ENCODE data around the gene EFNB2.

The EFNB2 gene

DNA sequence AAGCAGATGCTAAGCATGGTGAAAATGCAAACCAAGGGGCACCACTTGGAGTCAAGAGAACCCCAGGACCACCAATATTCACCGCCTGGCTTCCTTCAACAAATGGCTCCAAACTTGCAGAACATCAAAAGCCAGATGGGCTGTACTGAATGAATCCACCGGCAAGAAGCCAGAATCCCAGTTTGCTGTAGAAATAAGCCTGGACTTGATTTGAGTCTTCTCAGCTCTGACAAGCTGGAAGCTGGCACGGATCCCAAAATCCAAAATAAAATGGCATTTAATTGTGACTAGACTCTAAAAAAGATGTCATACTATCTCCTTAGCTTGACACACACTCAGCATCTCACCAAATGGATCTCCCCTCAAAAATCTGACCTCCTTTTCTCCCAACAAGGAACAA, 11.9 kb downstream of the EFNB2 start:
- no peaks in the 10 kb centered on the region for H3K36me3 ChIP-seq (ENCODE audit: insufficient read depth, low read length)
- no peak overlapping the region for H3K9ac ChIP-seq (ENCODE audit: low read depth, low read length)
- H3K9me3 ChIP-seq (ENCODE audit: control insufficient read depth, insufficient read depth, low read length) = no peaks in the 10 kb centered on the region
- peaks cover 66% of the 10 kb centered on the region for H3K4me1 ChIP-seq (ENCODE audit: insufficient read depth, low read length)

DNA sequence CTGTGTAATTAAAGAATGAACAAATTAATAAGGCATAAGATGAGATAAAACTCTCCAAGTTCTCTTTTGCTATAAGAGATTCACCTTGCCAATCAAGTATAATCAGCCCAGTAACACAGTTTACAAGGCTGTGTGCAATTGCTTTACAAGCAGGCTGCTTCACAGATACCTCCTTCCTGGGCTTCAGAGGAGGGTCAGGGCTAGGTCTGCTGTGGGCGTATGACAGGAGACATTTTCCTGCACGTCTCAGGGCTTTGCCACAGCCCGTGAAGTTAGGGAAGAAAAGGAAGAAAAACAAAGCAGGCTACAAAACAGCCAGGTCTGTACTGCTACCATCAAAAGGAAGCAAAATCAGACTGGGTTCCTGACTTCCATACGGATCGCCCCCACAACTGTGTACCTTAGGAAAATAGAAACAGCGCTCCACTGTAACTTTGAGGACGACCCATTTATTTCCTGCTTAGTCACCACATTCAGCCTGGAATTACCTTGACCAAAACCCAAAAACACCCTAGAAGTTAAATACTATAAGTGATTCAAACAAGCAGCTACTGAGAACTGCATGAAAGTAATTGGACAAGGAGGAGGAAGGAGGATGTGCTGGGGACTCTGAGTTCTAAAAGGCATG, 12.4 kb downstream of the EFNB2 start:
- Histone ChIP-seq H3K9ac (ENCODE audit: low read depth, low read length) (no peak overlapping the region), H3K9me3 (ENCODE audit: control insufficient read depth, insufficient read depth, low read length) (no peaks in the 10 kb centered on the region), H3K4me1 (ENCODE audit: insufficient read depth, low read length) (peaks cover 61% of the 10 kb centered on the region), H3K36me3 (ENCODE audit: insufficient read depth, low read length) (no peaks in the 10 kb centered on the region)

DNA sequence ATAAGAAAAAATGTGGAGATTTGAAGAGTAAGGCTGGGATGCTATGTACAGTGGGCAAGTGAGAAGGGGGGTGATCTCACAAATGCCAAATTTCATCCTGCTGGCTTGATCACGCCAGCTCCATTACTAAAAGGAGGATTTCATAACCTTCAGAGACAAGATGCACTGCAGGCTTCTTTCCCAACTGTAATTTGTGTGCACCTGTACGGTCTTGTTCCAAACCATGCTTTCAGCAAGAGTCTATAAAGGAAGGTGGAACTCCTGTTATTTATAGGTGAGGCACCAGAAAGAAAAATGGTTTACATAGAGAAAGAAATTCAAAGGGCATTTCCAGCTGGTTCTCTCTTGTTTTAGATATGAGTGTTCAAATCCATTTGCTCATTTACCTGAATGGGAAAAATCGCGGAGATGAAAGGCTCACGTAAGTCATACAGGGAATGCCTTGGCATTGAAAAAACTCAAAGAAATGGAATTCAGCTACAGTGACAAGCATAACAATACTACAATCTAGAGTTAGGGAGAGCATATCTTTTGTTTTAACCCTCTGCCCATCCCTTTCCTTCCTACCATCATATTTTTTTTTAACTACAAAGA, 13.3 kb downstream of the EFNB2 start:
- no peaks in the 10 kb centered on the region for H3K36me3 ChIP-seq (ENCODE audit: insufficient read depth, low read length)
- H3K9me3 ChIP-seq (ENCODE audit: control insufficient read depth, insufficient read depth, low read length) = no peaks in the 10 kb centered on the region
- H3K4me1 ChIP-seq (ENCODE audit: insufficient read depth, low read length) = peaks cover 53% of the 10 kb centered on the region
- no peak overlapping the region for H3K9ac ChIP-seq (ENCODE audit: low read depth, low read length)

DNA sequence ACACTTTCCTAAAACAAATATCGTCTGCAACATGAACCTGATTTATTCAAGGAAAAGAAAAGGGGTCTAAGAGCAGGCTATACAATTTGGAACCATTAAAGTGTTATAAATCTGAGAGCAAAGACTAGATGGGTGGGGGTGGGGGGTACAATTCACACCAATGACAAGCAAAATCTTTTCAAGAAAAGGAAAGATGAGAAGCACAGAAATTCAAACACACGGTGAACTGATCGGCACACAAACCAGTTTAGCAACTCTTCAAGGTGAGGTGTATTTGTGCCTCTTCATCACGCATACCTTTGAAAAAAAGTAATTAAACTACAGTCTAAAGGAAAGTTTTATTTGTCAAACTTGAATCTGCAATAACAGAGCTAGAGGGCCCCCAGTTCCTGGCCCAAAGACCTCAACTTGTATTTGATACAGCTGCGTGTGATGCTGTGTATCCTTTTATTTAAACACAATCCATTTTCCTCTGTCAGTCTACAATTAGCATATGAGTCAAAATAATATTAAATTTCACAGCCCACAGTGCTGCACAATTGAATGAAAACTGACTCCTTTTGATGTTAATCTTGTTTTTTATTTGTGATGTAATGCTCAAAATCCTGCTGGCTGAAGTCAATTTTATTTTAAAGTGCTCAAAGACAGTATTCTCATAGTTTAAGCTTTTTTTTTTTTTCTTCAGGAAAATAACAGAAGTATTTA, 14.2 kb downstream of the EFNB2 start:
- no peaks in the 10 kb centered on the region for H3K9me3 ChIP-seq (ENCODE audit: control insufficient read depth, insufficient read depth, low read length)
- peaks cover 43% of the 10 kb centered on the region for H3K4me1 ChIP-seq (ENCODE audit: insufficient read depth, low read length)

DNA sequence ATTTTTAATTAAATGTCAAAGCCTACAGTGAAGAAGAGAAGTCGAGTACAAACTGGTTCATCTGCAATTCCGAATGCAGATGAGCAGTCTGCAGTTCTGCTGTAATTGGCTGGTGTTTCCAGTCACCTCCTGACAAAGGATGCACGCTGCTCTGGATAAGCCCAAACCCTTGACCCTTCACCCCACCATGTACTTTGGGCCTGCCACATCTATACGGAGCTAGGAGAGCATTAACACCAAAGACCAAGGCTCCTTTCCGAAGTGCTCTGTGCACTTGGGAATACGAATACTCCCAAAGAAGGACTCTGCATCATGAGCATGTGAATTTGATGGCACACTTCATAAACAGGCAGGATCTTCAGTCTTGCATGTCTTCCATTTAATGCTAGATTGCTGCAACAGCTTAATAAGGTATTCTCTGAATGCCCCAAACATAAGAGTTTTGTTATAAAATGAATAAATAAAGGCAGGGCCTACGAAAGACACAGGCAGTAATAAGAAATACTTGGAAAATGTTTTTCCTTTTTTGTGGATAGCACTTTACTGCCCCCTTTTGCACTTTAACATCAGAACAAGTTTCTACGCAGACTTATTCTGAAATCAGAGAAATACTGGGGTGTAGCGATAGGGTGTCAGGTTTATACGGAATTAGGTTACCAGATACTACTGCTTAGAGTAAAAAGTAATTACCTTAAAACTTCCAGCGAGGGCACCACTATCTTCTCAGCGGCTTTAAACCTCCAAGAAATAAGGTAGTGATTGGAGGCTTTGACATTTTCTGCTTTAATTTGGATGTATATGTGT, 15.0 kb downstream of the EFNB2 start:
- Histone ChIP-seq H3K4me1 (ENCODE audit: insufficient read depth, low read length) (peaks cover 39% of the 10 kb centered on the region), H3K36me3 (ENCODE audit: insufficient read depth, low read length) (no peaks in the 10 kb centered on the region)

More for the DNA sequence above, 14.2 kb downstream of the EFNB2 start:
- Histone ChIP-seq H3K36me3 (ENCODE audit: insufficient read depth, low read length) (no peaks in the 10 kb centered on the region), H3K9ac (ENCODE audit: low read depth, low read length) (no peak overlapping the region)

DNA sequence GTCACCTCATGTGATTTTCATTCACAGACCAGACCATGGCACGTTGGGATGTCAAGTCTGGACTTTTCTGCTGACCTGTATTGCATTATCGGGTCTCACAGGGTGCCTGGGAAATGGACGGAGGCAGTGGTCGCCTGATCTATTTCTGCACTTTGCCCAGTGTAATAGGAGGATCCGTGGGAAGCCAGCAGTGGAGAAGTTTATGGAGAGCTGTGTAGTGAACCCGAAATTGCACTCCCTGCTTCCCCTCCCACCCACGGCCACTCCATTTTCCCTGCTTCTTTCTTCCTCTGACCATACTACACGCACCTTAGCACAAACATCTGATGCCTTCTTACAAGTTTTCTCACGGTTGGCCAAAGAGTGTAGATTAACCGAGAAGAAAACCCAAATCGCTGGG, 16.9 kb downstream of the EFNB2 start:
- peaks cover 55% of the 10 kb centered on the region for H3K4me1 ChIP-seq (ENCODE audit: insufficient read depth, low read length)
- no peaks in the 10 kb centered on the region for H3K9me3 ChIP-seq (ENCODE audit: control insufficient read depth, insufficient read depth, low read length)
- no peaks in the 10 kb centered on the region for H3K36me3 ChIP-seq (ENCODE audit: insufficient read depth, low read length)
- no peak overlapping the region for H3K9ac ChIP-seq (ENCODE audit: low read depth, low read length)

More for the DNA sequence above, 15.0 kb downstream of the EFNB2 start:
- H3K9ac ChIP-seq (ENCODE audit: low read depth, low read length) = no peak overlapping the region
- no peaks in the 10 kb centered on the region for H3K9me3 ChIP-seq (ENCODE audit: control insufficient read depth, insufficient read depth, low read length)

DNA sequence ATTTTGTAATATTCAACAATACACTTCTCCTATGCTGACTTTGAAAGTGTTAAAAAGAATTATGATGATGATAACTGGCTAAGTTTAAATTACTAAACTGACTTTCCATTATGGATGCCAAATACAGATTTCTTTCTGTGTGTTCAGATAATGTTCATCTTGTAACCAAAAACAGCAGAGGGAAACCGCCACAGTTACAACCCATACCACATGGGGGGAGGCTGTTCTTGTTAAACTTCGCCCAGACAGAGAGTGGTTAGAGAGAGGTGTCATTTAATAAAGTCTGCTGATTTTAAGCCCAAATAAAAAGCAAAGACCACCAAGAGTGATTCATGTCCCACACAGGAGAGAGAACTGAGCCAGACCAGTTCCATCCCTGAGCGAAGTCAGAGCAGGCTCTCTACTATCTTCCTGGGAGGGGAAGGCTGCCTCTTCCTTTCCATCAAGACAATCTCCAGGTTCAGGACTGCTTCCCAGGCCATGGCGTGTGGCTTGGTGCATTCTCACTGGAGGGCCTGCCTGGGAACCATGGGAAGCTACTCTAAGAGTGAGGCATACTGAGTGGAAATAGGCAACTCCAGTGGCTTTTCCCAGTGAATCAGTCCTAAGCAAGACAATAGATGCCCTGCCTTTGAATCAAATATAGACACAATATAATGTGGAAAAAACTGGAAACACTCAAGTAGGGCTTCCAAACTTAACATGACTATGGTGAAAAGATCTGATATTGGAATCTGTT, 18.2 kb downstream of the EFNB2 start:
- Histone ChIP-seq H3K9me3 (ENCODE audit: control insufficient read depth, insufficient read depth, low read length) (no peaks in the 10 kb centered on the region), H3K36me3 (ENCODE audit: insufficient read depth, low read length) (no peaks in the 10 kb centered on the region), H3K4me1 (ENCODE audit: insufficient read depth, low read length) (peaks cover 55% of the 10 kb centered on the region)

DNA sequence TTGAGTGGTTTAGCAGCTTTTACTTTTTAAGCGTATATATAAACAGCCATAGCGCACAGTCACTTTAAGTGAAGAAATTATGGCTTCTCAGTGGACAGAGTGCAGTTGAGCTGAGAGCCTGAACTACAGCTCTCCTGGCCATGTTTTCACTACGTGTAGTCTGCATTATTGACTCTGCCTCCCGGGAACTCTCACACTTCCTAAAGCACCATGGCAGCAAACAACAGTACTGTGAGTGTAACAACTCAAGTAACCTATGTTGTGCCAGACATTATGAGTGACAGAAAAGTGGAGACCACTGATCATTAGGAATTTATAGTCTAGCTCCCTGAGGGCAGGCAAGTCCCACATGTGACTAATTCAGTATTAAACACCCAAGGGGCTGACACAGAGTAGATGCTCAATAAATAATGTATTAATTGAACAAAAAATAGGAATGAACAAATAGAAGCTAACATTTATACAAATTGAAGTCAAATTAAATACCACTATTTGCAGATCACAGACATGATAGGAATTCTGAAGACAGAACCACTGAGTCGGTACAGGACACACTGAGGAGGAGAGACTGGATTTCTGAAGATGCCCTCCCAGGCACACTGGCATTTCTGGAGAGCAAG, 19.7 kb downstream of the EFNB2 start:
- H3K36me3 ChIP-seq (ENCODE audit: insufficient read depth, low read length) = 0 out of 2 replicates have a peak, but pooled peaks cover 3% of the 10 kb centered on the region
- H3K9ac ChIP-seq (ENCODE audit: low read depth, low read length) = no peak overlapping the region
- H3K9me3 ChIP-seq (ENCODE audit: control insufficient read depth, insufficient read depth, low read length) = no peaks in the 10 kb centered on the region
- peaks cover 40% of the 10 kb centered on the region for H3K4me1 ChIP-seq (ENCODE audit: insufficient read depth, low read length)

More for the DNA sequence above, 18.2 kb downstream of the EFNB2 start:
- H3K9ac ChIP-seq (ENCODE audit: low read depth, low read length) = no peak overlapping the region

DNA sequence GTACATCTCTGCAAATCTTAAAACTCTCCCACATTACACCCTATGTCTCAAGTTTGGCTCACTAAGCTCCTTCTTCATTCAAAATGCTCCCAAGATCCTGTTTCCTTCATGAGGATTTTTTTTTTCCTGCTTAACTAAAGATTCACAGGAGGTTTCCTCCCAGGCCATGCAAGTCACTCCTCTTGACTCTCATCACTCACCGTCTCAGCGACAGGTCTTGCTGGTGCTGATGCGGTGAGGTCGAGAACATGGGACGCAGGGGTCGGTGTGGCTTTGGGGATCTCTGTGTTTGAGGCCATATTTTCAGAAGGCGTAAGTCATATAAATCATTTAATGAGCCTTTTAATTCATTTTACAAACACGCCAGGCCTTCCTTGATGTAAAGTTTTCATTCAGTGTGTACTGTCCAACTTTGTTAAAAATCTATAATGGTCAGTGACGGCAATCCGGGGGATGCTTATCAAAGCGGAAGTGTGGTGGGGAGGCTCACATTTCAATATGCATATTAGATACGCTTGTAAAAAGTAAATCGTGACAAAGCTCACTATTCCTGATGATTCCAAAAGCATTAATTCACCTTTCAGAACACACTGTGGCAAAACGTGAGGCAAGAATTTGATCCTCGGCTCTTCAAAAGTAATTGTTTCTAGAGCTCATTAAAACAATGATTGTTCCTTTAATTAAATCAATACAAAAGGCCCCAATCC, 20.4 kb downstream of the EFNB2 start:
- Histone ChIP-seq H3K36me3 (ENCODE audit: insufficient read depth, low read length) (0 out of 2 replicates have a peak, but pooled peaks cover 3% of the 10 kb centered on the region), H3K9me3 (ENCODE audit: control insufficient read depth, insufficient read depth, low read length) (no peaks in the 10 kb centered on the region), H3K4me1 (ENCODE audit: insufficient read depth, low read length) (peaks cover 34% of the 10 kb centered on the region), H3K9ac (ENCODE audit: low read depth, low read length) (no peak overlapping the region)

DNA sequence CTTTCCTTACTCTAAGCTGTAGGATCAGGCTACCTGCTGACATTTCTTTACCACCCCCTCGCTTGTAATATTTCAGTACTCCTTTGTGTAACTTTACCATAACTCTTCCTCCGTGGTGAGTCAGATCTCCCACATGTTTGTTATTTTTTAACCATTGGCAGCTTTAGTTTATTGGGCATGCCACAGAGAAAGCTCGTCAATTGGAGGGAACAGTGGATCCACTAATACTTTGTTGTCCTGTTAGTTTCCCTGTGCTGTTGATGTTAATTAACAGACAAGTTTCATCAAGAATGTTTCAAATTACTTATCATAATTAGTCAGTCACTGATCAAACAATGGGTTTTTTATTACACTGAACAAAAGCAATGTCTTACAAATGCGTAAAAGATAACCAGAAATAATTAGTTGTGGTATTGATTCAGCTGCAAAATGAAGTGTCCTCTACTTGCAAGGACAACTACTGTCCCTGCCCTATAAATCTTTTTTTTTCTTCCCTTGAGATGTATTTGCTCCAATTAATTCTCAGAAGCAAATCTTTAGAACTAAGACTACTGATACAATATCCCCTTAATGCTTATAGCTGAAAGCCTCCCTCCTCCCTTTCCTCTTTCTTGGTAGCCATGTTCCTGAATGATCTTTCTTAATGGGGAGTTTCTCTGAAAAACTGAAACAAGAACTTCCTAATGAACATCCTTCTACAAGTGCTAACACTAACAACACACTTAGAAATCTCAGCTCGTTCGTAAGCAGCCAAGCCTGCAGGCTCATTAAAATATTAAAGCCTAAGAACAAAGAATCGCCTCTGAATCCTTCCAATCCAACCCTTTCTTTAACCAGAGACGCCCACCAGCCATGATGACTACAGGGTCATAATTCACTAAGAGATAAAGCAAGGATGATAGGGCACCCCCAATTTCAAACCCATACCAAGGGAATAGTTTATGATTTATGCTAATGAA, 22.2 kb downstream of the EFNB2 start:
- 0 out of 2 replicates have a peak, but pooled peaks cover 3% of the 10 kb centered on the region for H3K36me3 ChIP-seq (ENCODE audit: insufficient read depth, low read length)
- no peak overlapping the region for H3K9ac ChIP-seq (ENCODE audit: low read depth, low read length)
- H3K9me3 ChIP-seq (ENCODE audit: control insufficient read depth, insufficient read depth, low read length) = no peaks in the 10 kb centered on the region
- H3K4me1 ChIP-seq (ENCODE audit: insufficient read depth, low read length) = peaks cover 38% of the 10 kb centered on the region

DNA sequence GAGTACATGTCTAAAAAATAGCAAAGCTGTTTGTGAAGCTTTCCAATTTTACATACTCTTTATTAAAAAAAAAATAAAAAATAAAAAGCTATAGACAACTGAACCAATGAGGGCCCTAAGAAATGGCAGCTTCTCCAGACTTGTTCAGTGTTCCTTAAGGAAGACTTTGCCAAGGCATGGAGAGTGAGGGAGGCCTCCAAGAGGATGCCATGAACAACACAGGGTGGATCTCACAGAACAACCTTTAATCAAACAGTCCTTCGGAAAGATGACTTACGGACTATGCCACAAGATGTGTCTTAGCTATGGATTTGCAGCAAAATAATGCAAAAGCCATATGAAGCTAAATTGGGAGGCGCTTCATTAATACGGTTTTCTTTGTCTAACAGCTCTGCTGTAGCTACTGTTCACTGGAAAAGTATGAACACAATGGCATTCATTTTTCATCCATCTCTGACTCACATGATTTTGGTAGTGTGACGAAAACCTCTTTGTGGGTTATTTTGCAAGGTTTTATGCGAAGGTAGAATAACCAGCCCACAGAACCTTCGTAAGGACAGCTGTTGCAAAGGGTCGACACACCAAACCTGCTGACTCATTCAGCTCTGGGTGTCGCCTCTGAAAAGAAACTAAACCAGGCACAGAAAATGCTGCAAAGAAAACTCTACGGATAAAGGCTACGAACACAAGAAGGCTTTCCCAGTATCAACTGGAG, 27.7 kb downstream of the EFNB2 start:
- Histone ChIP-seq H3K9ac (ENCODE audit: low read depth, low read length) (no peak overlapping the region), H3K36me3 (ENCODE audit: insufficient read depth, low read length) (peaks cover 3% of the 10 kb centered on the region; the same call in 1 of the 2 replicates), H3K9me3 (ENCODE audit: control insufficient read depth, insufficient read depth, low read length) (no peaks in the 10 kb centered on the region), H3K4me1 (ENCODE audit: insufficient read depth, low read length) (peaks cover 16% of the 10 kb centered on the region)

DNA sequence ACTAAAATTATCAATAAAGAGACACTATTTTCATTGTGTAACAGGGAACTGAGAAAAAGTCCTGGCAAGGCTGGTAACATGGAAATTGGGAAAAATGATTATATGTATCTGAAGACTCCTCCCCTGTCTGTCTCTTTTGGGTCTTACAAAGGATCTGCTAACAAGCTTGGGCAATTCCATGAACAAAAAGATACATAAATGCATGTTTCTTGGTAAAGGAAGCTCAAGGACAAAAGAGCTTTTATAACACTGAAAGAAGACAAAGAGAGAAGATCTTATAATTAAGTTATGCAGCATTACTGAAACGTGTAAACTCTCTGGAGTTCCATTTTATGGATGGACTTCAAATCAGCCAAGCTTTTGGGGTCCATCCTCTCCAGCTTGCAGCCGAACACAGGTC, 29.2 kb downstream of the EFNB2 start:
- H3K36me3 ChIP-seq (ENCODE audit: insufficient read depth, low read length) = no peaks in the 10 kb centered on the region; the same call in 1 of the 2 replicates
- H3K4me1 ChIP-seq (ENCODE audit: insufficient read depth, low read length) = peaks cover 12% of the 10 kb centered on the region
- no peak overlapping the region for H3K9ac ChIP-seq (ENCODE audit: low read depth, low read length)
- no peaks in the 10 kb centered on the region for H3K9me3 ChIP-seq (ENCODE audit: control insufficient read depth, insufficient read depth, low read length)
